Coronary artery (tissue), 2 donors: ENCODE data around the gene SNX19.

Experiments used
- DNase-seq: peaks from one replicate; pipeline ENCODE4 v3.0.0-alpha.2; 2017; ENCODE audit warnings: low spot score
- H3K27ac ChIP-seq, 2 donors: fragments of 200-600 bp; sonication (generic); one replicate each; pipeline ENCODE4 v1.5.1; 2016 to 2019
- H3K4me3 ChIP-seq: fragments of 200-600 bp; sonication (generic); 2 replicates; pipeline ENCODE4 v1.5.1; 2016; ENCODE audit warnings: mild to moderate bottlenecking, moderate library complexity
- TF ChIP-seq, protein P1 (sequence below): fragments of 200-600 bp; sonication (generic); IDR thresholded peaks from one replicate; pipeline ENCODE4 v1.5.1; 2019; ENCODE audit warnings: antibody characterized with exemption

The SNX19 gene

DNA sequence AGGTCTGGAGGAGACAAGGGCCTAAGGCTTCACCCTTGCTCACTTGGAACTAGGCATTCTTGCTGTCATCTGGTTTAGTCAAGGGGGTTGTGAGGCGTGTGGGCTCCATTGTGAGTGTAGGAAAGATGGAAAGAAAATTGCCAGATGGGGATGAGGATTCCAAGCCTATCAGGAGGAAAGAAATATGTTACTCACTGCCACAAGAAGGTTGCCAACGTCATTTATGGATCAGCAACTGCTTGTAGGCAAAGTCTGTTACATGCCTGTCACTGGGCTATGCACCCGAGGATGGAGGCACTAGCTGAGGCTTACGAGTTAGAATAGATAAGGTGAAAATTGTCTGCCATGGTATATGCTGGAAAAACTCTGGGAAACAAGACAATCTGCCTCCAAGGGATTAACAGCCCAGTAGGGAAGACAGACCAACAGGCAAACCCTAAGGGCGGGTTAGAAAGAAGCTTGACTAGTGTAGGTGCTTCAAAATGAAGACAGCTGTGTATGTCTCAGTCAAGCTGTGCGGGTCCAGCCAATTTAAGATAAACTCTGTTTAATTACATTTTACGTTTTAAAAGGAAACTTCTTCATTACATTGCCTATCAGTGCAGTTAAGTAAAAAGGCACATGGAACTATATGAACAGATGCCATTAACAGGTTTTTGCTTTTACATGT is 47.4 kb downstream of the SNX19 start:
- Histone ChIP-seq H3K27ac (no peak overlapping the region), H3K4me3 (no peak overlapping the region)
- DNase-seq: no peak
- TF ChIP-seq, protein P1, sequence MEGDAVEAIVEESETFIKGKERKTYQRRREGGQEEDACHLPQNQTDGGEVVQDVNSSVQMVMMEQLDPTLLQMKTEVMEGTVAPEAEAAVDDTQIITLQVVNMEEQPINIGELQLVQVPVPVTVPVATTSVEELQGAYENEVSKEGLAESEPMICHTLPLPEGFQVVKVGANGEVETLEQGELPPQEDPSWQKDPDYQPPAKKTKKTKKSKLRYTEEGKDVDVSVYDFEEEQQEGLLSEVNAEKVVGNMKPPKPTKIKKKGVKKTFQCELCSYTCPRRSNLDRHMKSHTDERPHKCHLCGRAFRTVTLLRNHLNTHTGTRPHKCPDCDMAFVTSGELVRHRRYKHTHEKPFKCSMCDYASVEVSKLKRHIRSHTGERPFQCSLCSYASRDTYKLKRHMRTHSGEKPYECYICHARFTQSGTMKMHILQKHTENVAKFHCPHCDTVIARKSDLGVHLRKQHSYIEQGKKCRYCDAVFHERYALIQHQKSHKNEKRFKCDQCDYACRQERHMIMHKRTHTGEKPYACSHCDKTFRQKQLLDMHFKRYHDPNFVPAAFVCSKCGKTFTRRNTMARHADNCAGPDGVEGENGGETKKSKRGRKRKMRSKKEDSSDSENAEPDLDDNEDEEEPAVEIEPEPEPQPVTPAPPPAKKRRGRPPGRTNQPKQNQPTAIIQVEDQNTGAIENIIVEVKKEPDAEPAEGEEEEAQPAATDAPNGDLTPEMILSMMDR: no peak

DNA sequence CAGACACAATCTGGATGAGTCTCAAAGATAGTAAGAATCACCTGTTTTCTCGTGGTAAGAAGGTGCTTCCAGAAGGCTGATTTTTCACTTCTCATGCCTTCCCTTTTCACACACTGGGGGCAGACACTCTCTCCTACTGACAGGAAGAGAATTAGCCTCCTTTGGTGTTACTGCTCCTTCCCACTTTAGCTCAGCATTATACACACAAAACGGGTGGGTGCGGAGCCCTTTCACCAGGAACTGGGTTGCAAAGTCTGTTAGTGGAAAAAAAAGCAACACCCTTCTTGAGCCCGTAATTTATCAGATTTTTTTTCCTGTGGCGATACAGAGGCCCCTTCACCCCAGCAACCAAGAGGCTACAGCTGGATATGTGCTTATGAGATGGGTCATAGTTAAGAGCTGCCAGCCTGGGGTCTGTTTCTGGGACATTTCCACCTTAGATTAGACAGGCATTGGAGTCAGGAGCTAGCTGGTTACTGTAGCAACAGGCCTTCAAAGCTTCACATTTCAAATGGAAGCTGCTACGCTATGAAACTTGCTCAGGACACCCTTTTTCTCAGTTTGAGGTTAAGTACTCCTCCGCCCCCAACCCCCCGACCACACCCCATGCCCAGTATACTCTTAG is 48.1 kb downstream of the SNX19 start:
- Histone ChIP-seq H3K27ac (peak overlapping the region in 1 of 2 donors; percentile 90), H3K4me3 (no peak overlapping the region)
- TF ChIP-seq, protein P1: no peak
- DNase-seq: no peak

DNA sequence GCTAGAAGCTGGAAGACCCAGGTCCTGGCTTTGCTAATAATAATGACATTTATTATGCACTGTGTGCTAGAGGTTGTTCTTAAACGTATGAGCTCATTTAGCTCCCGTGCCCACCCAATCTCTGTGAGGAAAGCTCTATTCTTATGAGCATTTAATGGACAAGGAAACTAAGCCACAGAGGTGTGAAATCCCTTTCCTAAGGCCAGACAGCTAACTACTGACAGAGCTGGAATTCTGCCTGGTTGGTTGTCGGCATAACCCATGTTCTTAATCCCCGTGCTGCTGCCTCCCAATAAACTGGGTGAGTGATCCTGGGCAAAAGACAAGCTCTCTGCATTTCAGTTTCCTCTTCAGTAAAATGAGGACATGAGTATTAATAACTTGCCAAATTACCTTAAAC is 49.4 kb downstream of the SNX19 start:
- no peak for DNase-seq
- TF ChIP-seq, protein P1: no peak
- Histone ChIP-seq H3K4me3 (no peak overlapping the region), H3K27ac (peak overlapping the region; percentile 90 to 91)

DNA sequence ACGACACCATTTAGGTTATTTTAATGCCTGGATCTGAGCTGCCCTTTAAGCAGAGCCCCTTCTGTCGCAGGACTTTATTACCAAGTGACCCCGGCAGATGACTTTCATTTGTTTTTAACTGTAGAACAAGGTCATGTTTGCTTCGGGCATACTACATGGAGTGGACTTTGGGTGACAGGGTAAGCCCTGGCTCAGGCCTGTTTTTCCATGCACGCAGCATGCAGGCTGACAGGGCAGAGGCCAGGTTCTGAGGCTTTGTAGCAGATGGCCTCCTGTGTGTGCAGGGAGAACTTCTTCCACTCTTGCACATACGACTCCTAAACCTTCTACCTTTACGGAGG is 50.5 kb downstream of the SNX19 start:
- no peak overlapping the region for H3K4me3 ChIP-seq
- peak; percentile 85 for DNase-seq
- H3K27ac ChIP-seq: peak overlapping the region; percentile 90 to 91
- TF ChIP-seq, protein P1: no peak

DNA sequence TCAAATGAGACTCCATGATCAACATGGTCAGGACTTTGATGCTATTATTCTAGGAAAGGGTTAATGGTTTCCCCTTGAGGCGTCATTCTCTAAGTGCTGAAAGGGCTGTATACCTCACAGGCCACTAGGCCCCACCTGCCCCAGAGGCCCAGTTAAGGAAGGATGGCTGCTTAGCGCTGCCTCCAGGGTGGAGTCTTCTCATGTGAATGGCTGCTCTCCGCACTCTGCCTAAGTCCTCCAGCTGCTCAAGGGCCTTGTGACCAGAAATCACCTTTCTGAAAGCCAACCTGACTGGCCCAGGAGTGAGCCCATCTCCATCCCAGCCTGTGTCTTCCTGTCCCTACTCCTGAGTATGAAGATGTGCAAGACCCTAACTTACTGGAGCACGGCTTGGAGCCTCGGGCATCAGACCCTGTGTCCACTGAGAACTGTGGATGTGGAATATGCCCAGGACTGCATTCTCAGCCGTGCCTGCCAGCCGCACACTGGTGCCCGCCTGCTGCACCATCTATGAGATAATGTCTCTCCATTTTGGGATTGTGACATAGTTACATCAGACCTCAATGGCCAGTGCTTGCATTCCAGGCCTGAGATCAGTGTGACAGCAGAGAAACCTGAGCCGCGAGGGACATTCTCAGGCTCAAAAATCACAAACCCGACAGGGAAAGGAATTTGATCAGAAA is 51.0 kb downstream of the SNX19 start:
- TF ChIP-seq, protein P1: no peak
- no peak overlapping the region for H3K4me3 ChIP-seq
- peak overlapping the region; percentile 90 to 91 for H3K27ac ChIP-seq
- peak; percentile 87 for DNase-seq

DNA sequence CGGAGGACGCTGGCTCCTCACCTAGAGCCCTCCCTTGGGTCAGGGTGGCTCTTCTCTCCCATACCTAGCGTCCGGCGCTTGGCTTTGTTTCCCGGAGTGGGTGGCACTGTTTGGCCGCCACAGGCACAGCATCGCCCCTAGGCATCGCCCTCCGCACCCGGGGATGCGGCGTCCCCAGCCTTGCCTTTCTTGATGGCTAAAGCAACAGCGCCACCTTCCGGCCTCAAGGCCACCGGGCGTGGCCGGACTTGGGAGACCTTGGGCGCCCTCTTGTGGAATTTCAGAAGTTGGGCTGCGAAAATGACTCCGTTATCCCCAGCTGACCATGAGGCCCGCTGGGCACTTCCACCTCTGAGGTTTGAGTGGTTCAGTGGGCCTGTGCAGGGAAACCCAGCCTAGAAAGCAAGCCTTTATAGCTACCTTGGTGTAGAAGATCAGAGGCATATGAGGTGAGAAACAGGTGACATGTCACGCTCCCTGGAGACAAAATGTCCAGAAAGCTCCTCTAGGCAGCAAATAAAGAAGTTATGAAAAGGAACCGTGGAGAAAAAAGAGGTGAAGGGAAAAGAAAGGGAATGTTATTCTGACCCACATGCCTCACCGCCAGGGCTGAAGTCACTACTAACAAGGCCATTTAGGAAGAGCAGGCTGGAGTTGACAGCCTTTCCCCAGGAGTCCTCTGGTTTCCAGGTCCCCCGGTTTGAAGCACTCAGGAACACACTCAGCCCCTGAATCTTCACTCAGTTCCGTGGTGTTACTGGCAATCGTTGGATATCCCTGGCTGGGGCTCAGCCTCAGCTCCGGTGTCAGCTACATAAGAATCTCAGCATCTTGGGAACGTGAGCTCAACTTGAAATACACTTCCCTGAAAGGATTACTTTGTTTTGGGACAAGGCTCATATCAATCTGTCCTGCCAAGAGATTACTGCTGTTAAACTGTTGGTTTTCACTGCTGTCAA is 54.1 kb downstream of the SNX19 start:
- Histone ChIP-seq H3K27ac (peak overlapping the region; percentile 83 to 85), H3K4me3 (peak overlapping the region; percentile 26)
- TF ChIP-seq, protein P1: peak; percentile 98
- DNase-seq: peak; percentile 92
